Measurements from ENCODE around the gene CSNK1G3.

DNA sequence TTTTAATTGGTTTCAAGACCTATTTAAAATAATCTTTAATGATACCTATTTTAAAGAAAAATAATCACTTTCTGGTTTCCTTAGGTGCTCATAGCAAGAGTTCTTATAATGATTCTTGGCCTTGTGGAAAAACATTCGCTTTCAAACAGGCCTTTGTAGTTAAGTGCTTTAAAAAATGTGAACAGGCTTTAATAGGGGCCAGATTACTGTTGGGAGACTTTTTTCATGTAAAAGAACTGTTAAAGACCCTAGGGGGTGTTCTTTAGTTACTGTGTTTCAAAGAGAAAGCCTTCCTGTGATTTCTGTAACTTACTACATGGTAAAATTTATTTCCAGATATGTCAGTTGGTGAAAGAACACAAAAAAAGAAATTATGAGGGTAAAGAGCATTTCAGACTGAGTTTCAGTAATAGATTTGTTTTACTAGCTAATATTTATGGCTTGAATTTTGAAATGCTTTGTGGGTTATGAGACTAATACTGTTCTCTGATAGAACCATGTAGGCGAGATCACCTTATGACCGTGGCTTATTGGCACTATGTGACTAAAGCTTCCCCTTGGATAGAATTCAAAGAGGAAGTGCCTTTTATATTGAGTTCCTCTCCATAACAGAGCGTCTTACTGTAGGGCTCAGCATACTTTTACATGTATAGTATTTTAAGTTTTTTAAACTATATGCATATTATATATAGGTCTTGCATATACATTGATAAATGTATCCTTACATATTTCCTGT lies 70.7 kb downstream of the CSNK1G3 start:
- no peak for TF ChIP-seq GATA2 (IDR thresholded peaks at IDR 0.05; ENCODE audit: low read depth, low read length)
- TF ChIP-seq GATA3 (IDR thresholded peaks at IDR 0.05; ENCODE audit: low read depth, low read length), result no peak

All from SH-SY5Y (cell line).